Mesenteric fat pad (tissue), 1 donor: ENCODE results near the gene B3GAT2. TPM values are rescaled to one million over a fixed set of nuclear protein-coding genes. Genes with fewer than 3 reads are reported as not detected.
"Not testable (repeated sequence)": the region's sequence is repeated elsewhere in the genome, so short reads cannot be mapped to it uniquely, and the experiment has no call there.

Source experiments
- DNase-seq: peaks from one replicate; pipeline ENCODE4 v3.0.0-alpha.2; 2020; ENCODE audit warnings: low spot score
- long read RNA-seq: library from polyadenylated mRNA; unstranded; transcript quantifications from one replicate; pipeline ENCODE4 v2.0.0, GENCODE V29; 2020
- total RNA-seq: library from RNA; stranded (reverse); fragmentation: NEBNext Ultra II Directional; extraction: Animal tissue kit (Norgen Biotek cat#: 25700); gene quantifications from one replicate; pipeline ENCODE4 v1.2.1, GENCODE V29; 2021
- donor health status: DM: yes; HTN: yes; CAD: no.

The B3GAT2 gene
- not detected for total RNA-seq
- long read RNA-seq = 0 reads

- DNase-seq = no peak
These were observed at the start of gene B3GAT2 for GRCh38 chr6:70956451-70957283. B3GAT2 (minus strand) TSS chr6:70957060; CDS start chr6:70956429, 631 bp downstream.

- no peak for DNase-seq
These were observed 41.3 kb upstream of the B3GAT2 start for GRCh38 chr6:70998148-70998547.

- no peak for DNase-seq
These were observed 40.5 kb upstream of the B3GAT2 start for GRCh38 chr6:70997379-70997778.

- no peak for DNase-seq
These were observed 39.2 kb upstream of the B3GAT2 start for GRCh38 chr6:70996106-70996505.

GRCh38 chr6:70995411-70995810 lies 38.6 kb upstream of the B3GAT2 start:
- no peak for DNase-seq

- DNase-seq = no peak
These were observed 34.4 kb upstream of the B3GAT2 start for GRCh38 chr6:70991253-70991652.

GRCh38 chr6:70985156-70985555 lies 28.3 kb upstream of the B3GAT2 start:
- no peak for DNase-seq

GRCh38 chr6:70982747-70983146 lies 25.9 kb upstream of the B3GAT2 start:
- no peak for DNase-seq

GRCh38 chr6:70980727-70981126 lies 23.9 kb upstream of the B3GAT2 start:
- DNase-seq = no peak

- no peak for DNase-seq
These were observed 16.7 kb upstream of the B3GAT2 start for GRCh38 chr6:70973604-70974003.

GRCh38 chr6:70967049-70967448 lies 10.2 kb upstream of the B3GAT2 start:
- DNase-seq = no peak

- no peak for DNase-seq
These were observed 391 bp upstream of the B3GAT2 start for GRCh38 chr6:70957284-70957617.

- no peak for DNase-seq
These were observed 739 bp downstream of the B3GAT2 start for GRCh38 chr6:70956191-70956450.

GRCh38 chr6:70955441-70956190 lies 1.2 kb downstream of the B3GAT2 start:
- DNase-seq = peak; percentile 94

- no peak for DNase-seq
These were observed 2.1 kb downstream of the B3GAT2 start for GRCh38 chr6:70954750-70955149.

- no peak for DNase-seq
These were observed 2.7 kb downstream of the B3GAT2 start for GRCh38 chr6:70954176-70954575.

GRCh38 chr6:70952608-70953165 lies 4.2 kb downstream of the B3GAT2 start:
- DNase-seq = no peak

- not testable (repeated sequence) for DNase-seq
These were observed 12.5 kb downstream of the B3GAT2 start for GRCh38 chr6:70944321-70944720.

GRCh38 chr6:70933853-70934252 lies 23.0 kb downstream of the B3GAT2 start:
- no peak for DNase-seq

- no peak for DNase-seq
These were observed 51.1 kb downstream of the B3GAT2 start for GRCh38 chr6:70905742-70906141.

GRCh38 chr6:70903665-70904452 lies 53.0 kb downstream of the B3GAT2 start:
- no peak for DNase-seq

GRCh38 chr6:70901324-70901723 lies 55.5 kb downstream of the B3GAT2 start:
- no peak for DNase-seq
